IPS-NIHi11 (cell line): ENCODE results near the gene INPP5K.
A peak's percentile ranks its signal among the peaks of the same experiment; 100 is the strongest.
"Not testable (repeated sequence)": the region's sequence is repeated elsewhere in the genome, so short reads cannot be mapped to it uniquely, and the experiment has no call there.

ENCODE experiments used
- DNase-seq: peaks from one replicate; pipeline ENCODE4 v3.0.0; 2012; ENCODE audit warnings: mixed read lengths, low spot score

Gene INPP5K

GRCh38 chr17:1546292-1546922 lies 30.0 kb upstream of the INPP5K start:
- DNase-seq = no peak

GRCh38 chr17:1545618-1546017 lies 29.2 kb upstream of the INPP5K start:
- DNase-seq = no peak

- no peak for DNase-seq
Observed at GRCh38 chr17:1542316-1542715, 25.9 kb upstream of the INPP5K start.

GRCh38 chr17:1541367-1541904 lies 25.0 kb upstream of the INPP5K start:
- DNase-seq = no peak

- DNase-seq = no peak
Observed at GRCh38 chr17:1539811-1540210, 23.4 kb upstream of the INPP5K start.

- DNase-seq = no peak
Observed at GRCh38 chr17:1535737-1536136, 19.3 kb upstream of the INPP5K start.

- DNase-seq = no peak
Observed at GRCh38 chr17:1533661-1534325, 17.4 kb upstream of the INPP5K start.

GRCh38 chr17:1532836-1533602 lies 16.6 kb upstream of the INPP5K start:
- peak; percentile 67 for DNase-seq

- no peak for DNase-seq
Observed at GRCh38 chr17:1529863-1530262, 13.5 kb upstream of the INPP5K start.

- not testable (repeated sequence) for DNase-seq
Observed at GRCh38 chr17:1526876-1527275, 10.5 kb upstream of the INPP5K start.

GRCh38 chr17:1522626-1523025 lies 6.2 kb upstream of the INPP5K start:
- DNase-seq = no peak

- DNase-seq = no peak
Observed at GRCh38 chr17:1521086-1521640, 4.8 kb upstream of the INPP5K start.

GRCh38 chr17:1519678-1520077 lies 3.3 kb upstream of the INPP5K start:
- no peak for DNase-seq

GRCh38 chr17:1518410-1518809 lies 2.0 kb upstream of the INPP5K start:
- DNase-seq = no peak

- DNase-seq = peak; percentile 74
Observed at GRCh38 chr17:1515640-1516387, 598 bp downstream of the INPP5K start.

- DNase-seq = no peak
Observed at GRCh38 chr17:1512351-1512750, 4.1 kb downstream of the INPP5K start.

GRCh38 chr17:1511756-1512321 lies 4.6 kb downstream of the INPP5K start:
- DNase-seq = peak; percentile 41

- DNase-seq = no peak
Observed at GRCh38 chr17:1511290-1511689, 5.1 kb downstream of the INPP5K start.

- no peak for DNase-seq
Observed at GRCh38 chr17:1509290-1509881, 7.0 kb downstream of the INPP5K start.

GRCh38 chr17:1508709-1509108 lies 7.7 kb downstream of the INPP5K start:
- DNase-seq = not testable (repeated sequence)

GRCh38 chr17:1506649-1507267 lies 9.7 kb downstream of the INPP5K start:
- DNase-seq = no peak
